Smooth muscle cell of the pulmonary artery (primary cell): ENCODE results near the gene TNK2. TPM values are rescaled to one million over a fixed set of nuclear protein-coding genes. Genes with fewer than 3 reads are reported as not detected.

Experiments
- total RNA-seq: library from RNA; depleted of rRNA; stranded (reverse); fragments of >200 nt; gene quantifications from 2 replicates; pipeline ENCODE4 v1.2.3, GENCODE V29; 2014

The TNK2 gene
- 11.5 and 18.4 TPM in 2 replicates for total RNA-seq

DNA sequence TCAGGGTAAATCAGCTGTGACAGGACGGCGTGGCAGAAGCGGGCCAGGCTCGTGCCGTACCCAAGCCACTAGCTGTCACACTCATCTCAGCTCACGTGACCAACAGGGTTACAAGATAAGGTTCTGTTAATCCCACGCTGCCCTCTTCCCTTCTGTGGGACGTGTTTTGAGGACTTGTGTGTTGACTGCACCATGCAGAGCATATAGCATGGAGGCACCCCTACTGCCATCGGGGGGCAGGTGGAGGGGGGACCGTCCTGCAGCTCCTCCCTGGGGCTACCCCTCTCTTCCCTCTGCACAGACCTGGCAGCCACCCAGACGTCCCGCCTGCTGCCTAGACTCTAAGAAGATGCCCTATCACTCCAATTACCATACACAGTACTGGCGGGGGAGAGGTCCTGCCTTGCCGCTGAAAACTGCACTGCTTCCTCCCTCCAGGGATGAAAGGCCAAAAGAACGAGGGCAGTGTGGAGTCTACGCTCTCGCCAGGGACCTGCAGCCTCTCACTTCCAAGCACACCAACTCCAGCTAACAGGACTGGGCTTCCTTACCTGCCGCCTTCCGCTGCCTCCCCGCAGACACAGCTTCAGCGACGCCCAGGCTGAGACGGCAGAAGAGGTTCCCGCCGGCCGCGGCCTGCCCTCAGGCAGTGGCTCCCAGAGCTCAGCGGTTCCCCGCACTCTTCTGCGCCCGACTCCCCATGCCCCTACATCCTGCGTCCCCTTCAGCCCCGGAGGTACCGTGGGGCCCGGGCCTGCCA lies at the start of gene TNK2:
TSS of gene TNK2 (minus strand) at position 618 of the 760 bp plus-strand sequence. CDS start 19,963 bp downstream, outside the sequence.

Other genes with a start within 250 kb of the TNK2 start
- 0.20 and 0.50 TPM in 2 replicates for gene MUC20, start 187.6 kb downstream of the TNK2 start, total RNA-seq
- gene MUC4, start 96.6 kb downstream of the TNK2 start, total RNA-seq, result under 0.01 TPM in 1 of 2 replicates, not detected in the other
- gene TFRC, start 173.5 kb upstream of the TNK2 start, total RNA-seq, result 297 and 356 TPM in 2 replicates